Stimulated activated CD8-positive, alpha-beta memory T cell treated with anti-CD3 and anti-CD28 coated beads, Interleukin-12 subunit alpha, Interleukin-12 subunit beta, amount 100 ng/mL, for 24 hours (primary cell): ENCODE results near the gene BIRC5.
"Not testable (repeated sequence)": the region's sequence is repeated elsewhere in the genome, so short reads cannot be mapped to it uniquely, and the experiment has no call there.

Experiments
- DNase-seq: peaks from one replicate; pipeline ENCODE4 v3.0.0-alpha.2; 2020; ENCODE audit errors: extremely low read depth

BIRC5 gene

DNA sequence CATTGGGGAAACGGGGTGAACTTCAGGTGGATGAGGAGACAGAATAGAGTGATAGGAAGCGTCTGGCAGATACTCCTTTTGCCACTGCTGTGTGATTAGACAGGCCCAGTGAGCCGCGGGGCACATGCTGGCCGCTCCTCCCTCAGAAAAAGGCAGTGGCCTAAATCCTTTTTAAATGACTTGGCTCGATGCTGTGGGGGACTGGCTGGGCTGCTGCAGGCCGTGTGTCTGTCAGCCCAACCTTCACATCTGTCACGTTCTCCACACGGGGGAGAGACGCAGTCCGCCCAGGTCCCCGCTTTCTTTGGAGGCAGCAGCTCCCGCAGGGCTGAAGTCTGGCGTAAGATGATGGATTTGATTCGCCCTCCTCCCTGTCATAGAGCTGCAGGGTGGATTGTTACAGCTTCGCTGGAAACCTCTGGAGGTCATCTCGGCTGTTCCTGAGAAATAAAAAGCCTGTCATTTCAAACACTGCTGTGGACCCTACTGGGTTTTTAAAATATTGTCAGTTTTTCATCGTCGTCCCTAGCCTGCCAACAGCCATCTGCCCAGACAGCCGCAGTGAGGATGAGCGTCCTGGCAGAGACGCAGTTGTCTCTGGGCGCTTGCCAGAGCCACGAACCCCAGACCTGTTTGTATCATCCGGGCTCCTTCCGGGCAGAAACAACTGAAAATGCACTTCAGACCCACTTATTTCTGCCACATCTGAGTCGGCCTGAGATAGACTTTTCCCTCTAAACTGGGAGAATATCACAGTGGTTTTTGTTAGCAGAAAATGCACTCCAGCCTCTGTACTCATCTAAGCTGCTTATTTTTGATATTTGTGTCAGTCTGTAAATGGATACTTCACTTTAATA lies 10.4 kb downstream of the BIRC5 start:
- DNase-seq = no peak

DNA sequence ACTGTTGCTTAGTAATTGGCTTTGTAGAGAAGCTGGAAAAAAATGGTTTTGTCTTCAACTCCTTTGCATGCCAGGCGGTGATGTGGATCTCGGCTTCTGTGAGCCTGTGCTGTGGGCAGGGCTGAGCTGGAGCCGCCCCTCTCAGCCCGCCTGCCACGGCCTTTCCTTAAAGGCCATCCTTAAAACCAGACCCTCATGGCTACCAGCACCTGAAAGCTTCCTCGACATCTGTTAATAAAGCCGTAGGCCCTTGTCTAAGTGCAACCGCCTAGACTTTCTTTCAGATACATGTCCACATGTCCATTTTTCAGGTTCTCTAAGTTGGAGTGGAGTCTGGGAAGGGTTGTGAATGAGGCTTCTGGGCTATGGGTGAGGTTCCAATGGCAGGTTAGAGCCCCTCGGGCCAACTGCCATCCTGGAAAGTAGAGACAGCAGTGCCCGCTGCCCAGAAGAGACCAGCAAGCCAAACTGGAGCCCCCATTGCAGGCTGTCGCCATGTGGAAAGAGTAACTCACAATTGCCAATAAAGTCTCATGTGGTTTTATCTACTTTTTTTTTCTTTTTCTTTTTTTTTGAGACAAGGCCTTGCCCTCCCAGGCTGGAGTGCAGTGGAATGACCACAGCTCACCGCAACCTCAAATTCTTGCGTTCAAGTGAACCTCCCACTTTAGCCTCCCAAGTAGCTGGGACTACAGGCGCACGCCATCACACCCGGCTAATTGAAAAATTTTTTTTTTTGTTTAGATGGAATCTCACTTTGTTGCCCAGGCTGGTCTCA lies 11.2 kb downstream of the BIRC5 start:
- DNase-seq = no peak

GRCh38 chr17:78226055-78226758 lies 12.2 kb downstream of the BIRC5 start:
- DNase-seq = no peak

GRCh38 chr17:78226759-78227454 lies 12.9 kb downstream of the BIRC5 start:
- no peak for DNase-seq

DNA sequence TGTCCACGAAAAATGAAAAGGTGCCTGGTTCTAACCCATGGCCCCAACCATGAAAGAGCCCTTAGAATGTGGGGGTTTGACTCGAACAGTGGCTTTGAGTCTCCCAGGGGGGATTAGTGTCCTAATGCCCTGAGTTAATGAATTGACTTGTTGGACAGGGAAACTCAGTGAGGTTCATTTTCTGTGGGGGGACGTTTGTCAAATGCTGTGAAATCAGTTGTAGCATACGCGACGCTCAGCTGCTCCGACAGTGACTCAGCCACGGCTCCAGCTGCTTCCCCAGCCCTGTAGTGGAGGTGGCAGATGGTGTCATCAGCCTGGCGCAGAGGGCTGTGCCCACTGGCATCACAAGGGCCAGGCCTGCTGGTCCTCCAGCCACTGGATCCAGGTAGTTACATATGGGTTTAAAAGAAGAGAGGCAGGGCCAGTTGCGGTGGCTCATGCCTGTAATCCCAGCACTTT lies 13.4 kb downstream of the BIRC5 start:
- no peak for DNase-seq

- DNase-seq = no peak
These were observed 14.1 kb downstream of the BIRC5 start for GRCh38 chr17:78228176-78228575.

DNA sequence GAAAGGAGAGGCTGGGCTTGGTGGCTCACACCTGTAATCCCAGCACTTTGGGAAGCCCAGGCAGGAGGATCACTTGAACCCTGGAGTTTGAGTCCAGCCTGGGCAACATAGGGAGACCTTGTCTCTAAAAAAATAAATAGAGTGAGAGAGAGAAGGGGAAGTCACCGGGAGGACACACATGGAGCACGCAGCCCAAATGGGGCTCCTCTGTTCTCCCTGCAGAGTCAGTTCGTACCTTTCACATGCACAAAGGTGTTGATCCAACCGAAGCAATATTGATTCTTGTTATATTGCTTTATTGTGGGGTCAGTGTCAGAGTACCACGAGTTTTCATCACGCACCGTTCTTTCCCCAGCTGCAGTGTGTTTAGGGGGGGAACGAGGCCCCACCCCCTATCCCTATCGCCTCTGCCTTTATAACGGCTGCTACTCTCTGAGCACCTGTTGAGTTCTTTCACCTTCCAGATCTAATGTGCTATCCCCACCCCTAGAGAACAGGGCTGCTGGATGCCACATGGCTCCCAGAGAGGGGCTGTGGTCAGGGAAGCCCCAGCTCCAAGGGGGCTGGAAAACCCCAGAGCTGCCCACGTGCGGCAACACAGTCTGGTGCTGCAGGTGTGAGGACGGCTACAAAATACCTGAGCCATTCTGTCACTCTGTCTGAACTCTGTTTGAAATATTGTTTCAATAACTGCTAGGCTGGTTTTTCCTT lies 16.4 kb downstream of the BIRC5 start:
- no peak for DNase-seq

- DNase-seq = no peak
These were observed 17.2 kb downstream of the BIRC5 start, which contains the start of gene TMEM235 for GRCh38 chr17:78230996-78231935. Gene TMEM235 (plus strand): TSS chr17:78231631. CDS start chr17:78232024, 393 bp downstream.

DNA sequence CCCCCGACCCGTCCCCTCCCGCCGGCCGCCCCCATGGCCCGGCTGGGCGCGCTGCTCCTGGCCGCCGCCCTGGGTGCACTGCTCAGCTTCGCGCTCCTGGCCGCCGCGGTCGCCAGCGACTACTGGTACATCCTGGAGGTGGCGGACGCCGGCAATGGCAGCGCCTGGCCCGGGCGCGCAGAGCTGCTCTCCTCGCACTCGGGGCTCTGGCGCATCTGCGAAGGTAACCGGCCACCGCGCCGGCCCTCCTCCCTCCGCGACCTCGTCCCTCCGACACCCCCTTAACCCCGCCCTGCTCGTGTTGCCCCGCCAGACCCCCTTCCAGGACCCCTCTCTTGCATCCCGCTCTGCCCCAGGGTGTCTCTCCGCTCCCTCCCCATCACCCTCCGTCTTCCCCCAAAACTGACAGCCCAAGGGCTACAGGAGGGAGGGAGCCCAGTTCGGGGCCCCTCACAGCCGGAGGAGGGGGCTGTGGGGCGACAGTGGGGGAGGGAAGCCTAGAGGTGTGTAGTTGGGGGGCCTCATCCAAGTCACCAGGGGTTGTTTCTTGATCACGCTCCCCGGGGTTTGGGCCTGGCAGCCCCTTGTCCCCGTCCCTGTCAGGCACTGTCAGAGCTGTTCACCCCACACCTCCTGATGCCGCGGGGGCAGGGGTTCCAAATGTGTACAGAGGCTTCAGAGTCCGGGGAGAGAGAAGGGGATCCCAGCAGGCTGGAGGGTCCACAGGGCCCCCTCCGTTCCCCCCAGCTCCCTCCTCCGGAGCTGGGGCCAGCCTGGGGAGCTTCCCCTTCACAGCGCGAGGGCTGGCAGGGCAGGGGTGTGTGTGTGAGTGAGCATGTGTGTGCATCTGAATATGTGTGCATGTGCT lies 18.2 kb downstream of the BIRC5 start:
- DNase-seq = no peak

- DNase-seq = no peak
These were observed 18.8 kb downstream of the BIRC5 start for GRCh38 chr17:78232859-78233173.

DNA sequence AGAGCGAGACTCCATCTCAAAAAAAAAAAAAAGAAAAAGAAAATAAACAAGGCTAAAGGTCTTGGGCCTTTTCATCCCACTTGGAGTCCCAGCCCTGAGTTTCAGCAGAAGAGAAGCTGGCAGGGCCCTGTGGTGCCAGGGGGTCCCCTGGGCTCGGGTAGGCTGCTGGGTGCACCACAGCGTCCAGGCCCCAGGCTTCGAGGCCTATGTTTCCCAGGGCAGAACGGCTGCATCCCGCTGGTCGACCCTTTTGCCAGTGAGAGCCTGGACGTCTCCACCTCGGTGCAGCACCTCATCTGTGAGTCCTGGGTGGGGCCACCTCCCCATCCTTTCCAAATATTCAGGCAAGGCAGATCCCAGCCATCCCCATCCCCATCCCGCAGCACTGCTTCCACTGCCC lies 19.6 kb downstream of the BIRC5 start:
- no peak for DNase-seq

GRCh38 chr17:78234261-78234865 lies 20.3 kb downstream of the BIRC5 start:
- no peak for DNase-seq

DNA sequence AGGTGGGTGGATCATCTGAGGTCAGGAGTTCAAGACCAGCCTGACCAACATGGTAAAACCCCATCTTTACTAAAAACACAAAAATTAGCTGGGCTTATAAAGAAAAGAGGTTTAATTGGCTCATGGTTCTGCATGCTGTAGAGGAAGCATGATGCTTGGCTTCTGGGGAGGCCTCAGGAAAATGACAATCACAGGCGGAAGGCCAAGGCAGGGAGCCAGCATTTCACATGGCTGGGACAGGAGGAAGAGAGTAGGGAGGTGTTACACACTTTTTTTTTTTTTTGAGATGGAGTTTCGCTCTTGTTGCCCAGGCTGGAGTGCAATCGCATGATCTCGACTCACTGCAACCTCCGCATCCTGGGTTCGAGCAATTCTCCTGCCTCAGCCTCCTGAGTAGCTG lies 21.0 kb downstream of the BIRC5 start:
- DNase-seq = not testable (repeated sequence)

DNA sequence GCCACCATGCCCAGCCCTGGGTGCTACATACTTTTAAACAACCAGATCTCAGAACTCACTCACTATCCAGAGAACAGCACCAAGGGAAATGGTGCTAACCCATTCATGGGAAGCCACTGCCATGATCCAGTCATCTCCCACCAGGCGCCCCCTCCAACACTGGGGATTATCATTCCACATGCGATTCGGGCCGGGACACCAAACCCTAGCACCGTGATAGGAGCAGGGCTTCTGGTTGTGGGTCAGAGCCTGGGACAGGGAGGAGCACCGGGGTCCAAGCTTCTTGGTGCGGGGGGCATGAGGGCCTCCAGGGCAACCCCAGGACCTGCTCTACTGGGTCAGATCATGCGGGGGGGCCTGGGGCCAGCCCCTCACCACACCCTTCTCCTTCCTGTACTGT lies 21.8 kb downstream of the BIRC5 start:
- no peak for DNase-seq

- no peak for DNase-seq
These were observed 22.5 kb downstream of the BIRC5 start for GRCh38 chr17:78236362-78237127.

- DNase-seq = no peak
These were observed 23.5 kb downstream of the BIRC5 start for GRCh38 chr17:78237401-78238012.

DNA sequence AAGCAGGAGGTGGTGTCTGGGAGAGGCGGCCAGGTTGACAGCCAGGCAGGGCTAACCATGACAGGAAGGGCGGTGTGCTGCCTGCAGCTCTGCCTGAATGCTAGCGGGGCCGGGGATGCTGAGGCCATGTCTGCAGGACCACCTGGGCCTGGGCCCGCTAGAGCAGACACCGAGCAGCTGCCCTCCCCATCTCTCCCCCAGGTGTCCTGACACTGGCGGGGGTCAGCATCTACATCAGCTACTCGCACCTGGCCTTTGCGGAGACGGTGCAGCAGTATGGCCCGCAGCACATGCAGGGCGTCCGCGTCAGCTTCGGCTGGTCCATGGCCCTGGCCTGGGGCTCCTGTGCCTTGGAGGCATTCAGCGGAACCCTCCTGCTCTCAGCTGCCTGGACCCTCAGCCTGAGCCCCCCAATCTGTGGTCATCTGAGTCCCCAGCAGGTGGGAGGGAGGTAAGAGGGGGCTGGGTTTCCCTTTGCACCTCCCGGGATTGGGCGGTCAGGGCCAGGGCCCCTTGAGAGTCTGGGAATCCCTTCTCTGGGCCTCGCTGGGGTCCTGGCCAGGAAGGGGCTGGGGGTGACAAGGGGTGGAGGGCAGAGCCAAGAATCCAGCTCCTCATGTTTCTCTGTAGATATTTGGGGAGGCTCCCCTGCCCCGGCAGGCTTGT lies 24.9 kb downstream of the BIRC5 start:
- DNase-seq = no peak
